ENCODE data around the gene CERT1.

Gene CERT1

GRCh38 chr5:75389430-75389829, 122.0 kb downstream of the CERT1 start:
- no peak for DNase-seq

DNA sequence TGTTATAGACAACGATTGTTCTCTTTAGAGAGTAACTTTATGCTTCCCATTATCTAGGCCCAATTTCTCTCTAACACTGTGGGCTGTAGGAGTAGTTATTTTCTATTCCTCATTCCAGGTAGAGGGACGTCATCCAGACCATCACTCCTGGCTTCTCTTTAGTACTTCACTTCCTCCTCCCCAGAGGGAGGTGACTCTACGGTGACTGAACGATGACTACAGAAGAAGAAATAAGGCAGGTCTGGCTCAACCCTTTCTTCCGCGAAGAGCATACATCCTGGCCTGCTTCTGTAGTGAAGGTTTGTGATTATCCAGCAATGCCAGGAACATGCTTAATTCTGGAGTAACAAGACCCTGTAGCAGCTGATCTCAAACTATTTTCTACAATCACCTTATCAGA, 123.6 kb downstream of the CERT1 start:
- DNase-seq: no peak

DNA sequence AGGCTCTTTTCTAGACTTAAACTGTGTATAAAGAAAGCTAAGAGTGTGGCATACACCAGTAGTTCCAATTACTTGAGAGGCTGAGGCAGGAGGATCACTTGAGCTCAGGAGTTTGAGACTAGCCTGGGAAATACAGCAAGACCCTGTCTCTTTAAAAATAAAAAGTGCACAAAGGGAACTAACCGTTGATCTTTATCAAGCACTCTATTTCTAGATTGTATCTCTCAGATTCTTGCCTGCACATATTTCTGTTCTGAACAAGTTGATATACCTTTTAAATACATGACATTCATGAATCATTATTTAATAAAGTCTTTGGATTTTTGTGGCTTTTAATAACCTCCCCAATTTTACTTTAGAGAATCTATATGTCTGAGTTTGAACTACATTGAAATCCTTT, 127.2 kb downstream of the CERT1 start:
- no peak for DNase-seq

DNA sequence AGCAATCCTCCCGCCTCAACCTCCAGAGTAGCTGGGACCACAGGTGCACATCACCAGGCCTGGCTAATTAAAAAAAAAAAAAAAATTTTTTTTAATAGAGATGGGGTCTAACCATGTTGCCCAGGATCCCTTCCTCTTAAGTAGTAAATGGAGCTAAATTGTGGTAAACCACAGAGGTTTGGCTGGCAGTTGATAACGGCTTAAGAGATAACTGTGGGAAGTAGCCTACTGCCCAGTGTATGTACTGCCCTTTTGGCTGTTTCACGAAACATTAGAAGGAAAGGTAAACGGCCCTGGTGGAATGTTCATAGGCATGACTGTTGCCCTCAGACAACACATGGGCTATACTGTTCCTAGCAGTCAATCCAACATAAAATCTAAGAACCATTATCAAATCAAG, 130.0 kb downstream of the CERT1 start:
- DNase-seq: no peak

- DNase-seq: no peak
These were observed 131.3 kb downstream of the CERT1 start for GRCh38 chr5:75380099-75380498.

DNA sequence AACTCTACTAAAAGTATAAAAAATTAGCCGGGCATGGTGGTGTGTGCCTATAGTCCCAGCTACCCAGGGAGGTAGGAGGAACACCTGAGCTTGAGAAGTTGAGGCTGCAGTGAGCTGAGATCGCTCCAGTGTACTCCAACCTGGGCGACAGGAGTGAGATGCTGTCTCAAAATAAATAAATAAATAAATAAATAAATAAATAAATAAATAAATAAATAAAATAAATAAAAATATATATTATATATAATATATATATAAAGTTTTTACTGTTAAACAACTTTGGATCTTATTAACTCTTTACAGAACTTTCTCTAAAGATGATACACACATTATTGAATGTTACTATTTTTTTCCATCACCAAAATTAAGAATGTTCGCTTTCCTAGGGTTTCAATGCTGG, 136.0 kb downstream of the CERT1 start:
- no peak for DNase-seq

DNA sequence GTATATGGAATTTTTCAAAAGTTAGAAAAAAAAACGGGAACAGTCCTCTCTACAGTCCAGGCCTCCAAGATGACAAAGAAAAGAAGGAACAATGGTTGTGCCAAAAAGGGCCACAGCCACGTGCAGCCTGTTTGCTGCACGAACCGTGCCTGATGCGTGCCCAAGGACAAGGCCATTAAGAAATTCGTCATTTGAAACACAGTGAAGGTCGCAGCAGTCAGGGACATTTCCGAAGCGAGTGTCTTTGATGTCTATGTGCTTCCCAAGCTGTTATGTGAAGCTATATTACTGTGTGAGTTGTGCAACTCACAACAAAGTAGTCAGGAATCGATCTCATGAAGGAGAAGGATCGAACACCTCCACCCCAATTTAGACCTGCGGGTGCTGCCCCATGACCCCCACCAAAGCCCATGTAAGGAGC, 137.0 kb downstream of the CERT1 start:
- no peak for DNase-seq

GRCh38 chr5:75373862-75374261, 137.6 kb downstream of the CERT1 start:
- DNase-seq: no peak

GRCh38 chr5:75368391-75368790, 143.0 kb downstream of the CERT1 start:
- DNase-seq: no peak

- no peak for DNase-seq
These were observed 144.0 kb downstream of the CERT1 start for GRCh38 chr5:75367401-75367800.

DNA sequence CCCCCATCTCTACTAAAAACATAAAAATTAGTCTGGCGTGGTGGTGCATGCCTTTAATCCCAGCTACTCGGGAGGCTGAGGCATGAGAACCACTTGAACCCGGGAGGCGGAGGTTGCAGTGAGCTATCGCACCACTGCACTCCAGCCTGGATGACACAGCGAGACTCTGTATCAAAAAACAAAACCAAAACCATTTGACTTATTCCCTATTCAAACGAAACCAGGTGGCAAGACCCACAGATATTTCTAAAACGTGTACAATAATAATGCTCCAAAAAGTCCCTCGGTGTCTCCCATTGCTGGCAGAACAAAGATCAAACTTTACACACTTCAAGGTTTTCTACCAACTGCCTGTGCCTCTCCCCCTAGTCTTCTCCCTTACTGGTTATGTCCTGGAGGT, 144.6 kb downstream of the CERT1 start:
- no peak for DNase-seq

- no peak for DNase-seq
These were observed 145.7 kb downstream of the CERT1 start for GRCh38 chr5:75365740-75366139.

- DNase-seq: no peak
These were observed 146.7 kb downstream of the CERT1 start for GRCh38 chr5:75364571-75365280.

- DNase-seq: no peak
These were observed 147.5 kb downstream of the CERT1 start for GRCh38 chr5:75363726-75364495.

GRCh38 chr5:75363111-75363510, 148.3 kb downstream of the CERT1 start:
- no peak for DNase-seq

- DNase-seq: no peak
These were observed 148.9 kb downstream of the CERT1 start for GRCh38 chr5:75362474-75362975.

- DNase-seq: no peak
These were observed 150.1 kb downstream of the CERT1 start for GRCh38 chr5:75361310-75361709.

DNA sequence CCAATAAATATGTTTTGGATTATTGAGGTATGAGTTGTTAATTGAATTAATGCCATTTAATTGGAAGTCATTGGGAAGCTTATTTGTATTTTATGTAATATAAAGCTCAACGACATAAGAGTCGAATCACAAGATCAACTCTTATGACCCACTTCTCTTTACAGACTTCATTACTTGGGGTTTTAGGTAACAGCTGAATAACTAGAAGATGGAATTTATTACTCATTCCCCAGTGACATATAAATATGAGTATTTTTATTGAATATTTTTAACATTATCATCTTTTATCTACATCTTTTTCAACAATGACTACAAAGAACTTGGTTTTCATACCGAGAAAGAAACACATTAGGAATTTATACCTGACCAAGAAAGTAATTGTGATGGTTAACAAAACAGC, 153.3 kb downstream of the CERT1 start:
- DNase-seq: no peak

- DNase-seq: no peak
These were observed 154.7 kb downstream of the CERT1 start for GRCh38 chr5:75356719-75357118.

DNA sequence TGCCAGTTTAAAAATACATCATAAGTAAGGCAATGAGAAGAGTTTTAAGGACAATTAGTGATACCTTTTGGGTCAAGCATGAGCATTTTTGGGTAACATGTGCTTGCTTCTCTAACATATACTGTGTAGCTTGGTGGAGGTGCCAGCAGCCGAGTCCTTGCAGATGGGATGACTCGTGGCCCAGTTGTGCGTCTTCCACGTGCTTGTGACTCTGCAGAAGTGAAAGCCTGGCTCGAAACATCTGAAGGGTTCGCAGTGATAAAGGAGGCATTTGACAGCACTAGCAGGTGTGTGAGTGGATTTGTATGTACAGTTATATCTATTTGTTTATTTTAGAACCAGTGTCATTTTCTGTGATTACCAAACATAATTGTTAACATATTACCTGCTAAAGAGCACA, 156.2 kb downstream of the CERT1 start:
- DNase-seq: no peak

GRCh38 chr5:75351139-75351926, 160.1 kb downstream of the CERT1 start:
- DNase-seq: no peak

DNA sequence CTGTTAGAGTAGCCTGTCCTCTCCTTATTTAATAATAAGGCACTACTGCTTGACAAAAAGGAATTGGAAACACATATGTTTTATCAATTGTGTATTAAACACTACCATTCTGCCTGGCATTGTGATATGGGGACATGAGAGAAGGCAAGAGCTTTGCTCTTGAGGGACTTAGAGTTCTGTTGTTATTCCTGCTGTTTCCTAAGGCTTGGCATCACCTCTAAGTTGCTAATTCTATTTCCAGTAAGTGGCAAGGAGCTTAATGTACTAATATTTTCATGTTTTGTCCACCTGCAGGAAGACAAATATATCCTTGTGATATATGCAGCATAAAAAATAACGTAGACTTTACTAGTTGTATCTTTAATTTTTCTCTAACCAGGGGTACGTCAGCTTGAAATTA, 161.8 kb downstream of the CERT1 start:
- DNase-seq: no peak

DNA sequence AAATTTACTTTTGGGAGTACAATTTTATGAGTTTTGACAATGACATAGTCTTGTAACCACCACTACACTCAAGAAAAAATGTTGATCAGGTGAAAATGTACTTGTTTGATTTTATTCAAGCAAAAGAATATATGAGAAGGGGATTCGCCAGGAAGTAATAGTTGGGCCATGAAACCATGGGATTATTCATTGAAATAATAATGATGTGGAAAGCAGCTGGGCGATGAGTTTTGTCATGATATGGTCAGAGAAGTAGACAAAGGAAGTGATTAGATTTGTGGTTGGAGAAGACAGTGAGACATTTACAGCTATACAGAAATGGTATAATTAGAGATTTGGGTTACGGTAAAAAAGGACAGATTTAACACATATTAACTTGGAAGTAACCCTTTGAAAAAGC, 163.2 kb downstream of the CERT1 start:
- no peak for DNase-seq

- DNase-seq: no peak
These were observed 168.6 kb downstream of the CERT1 start for GRCh38 chr5:75342836-75343235.

All from stimulated activated naive CD4-positive, alpha-beta T cell (primary cell).